H1 (cell line): ENCODE measurements around the gene FOXK1. TPM values are rescaled to one million over a fixed set of nuclear protein-coding genes. Genes with fewer than 3 reads are reported as not detected.

Source experiments
- CTCF ChIA-PET: fragments of 300-600 bp; sonication (Branson Sonifier 250); formaldehyde crosslinking; loops from one replicate; lab custom pipeline; 2021; ENCODE audit not compliant: partially characterized antibody; lab: Charles Lee
- POLR2A ChIA-PET: fragments of 300-600 bp; sonication (Branson Sonifier 250); formaldehyde crosslinking; loops from one replicate; lab custom pipeline; 2021; ENCODE audit warnings: inconsistent platforms; ENCODE audit not compliant: partially characterized antibody; lab: Charles Lee
- DNase-seq, 2 experiments: peaks; one replicate each; pipeline versions ENCODE4 v3.0.0 to v3.0.0-alpha.2; 2010 to 2022; ENCODE audit warnings: low spot score in 2 of 2, low read depth in 1 of 2, mixed read lengths in 1 of 2
- FAIRE-seq: peaks from 2 replicates; lab custom pipeline; 2011; peaks lifted over from hg19 to GRCh38; lab: Jason Lieb, UNC
- H2AFZ ChIP-seq: 2 replicates; pipeline ENCODE4 v1.8.1; 2012; ENCODE audit warnings: low read length, inconsistent platforms
- H2AK5ac ChIP-seq: 2 replicates; pipeline ENCODE4 v1.6.1; 2013; ENCODE audit warnings: low read depth, low read length
- H2BK120ac ChIP-seq: replicated peaks from 2 replicates; pipeline ENCODE3; 2013; ENCODE audit warnings: low read depth, low read length, inconsistent platforms
- H2BK12ac ChIP-seq: 2 replicates; pipeline ENCODE4 v1.6.1; 2013; ENCODE audit warnings: low read depth, low read length
- H2BK15ac ChIP-seq: 2 replicates; pipeline ENCODE4 v1.6.1; 2013; ENCODE audit warnings: low read length
- H2BK20ac ChIP-seq: 2 replicates; pipeline ENCODE4 v1.6.1; 2013; ENCODE audit warnings: low read length
- H2BK5ac ChIP-seq: 2 replicates; pipeline ENCODE4 v1.6.1; 2013; ENCODE audit warnings: low read depth, low read length
- H3K14ac ChIP-seq: 2 replicates; pipeline ENCODE4 v1.6.1; 2013; ENCODE audit warnings: inconsistent platforms; ENCODE audit not compliant: insufficient read length
- H3K18ac ChIP-seq: 2 replicates; pipeline ENCODE4 v1.6.1; 2013; ENCODE audit warnings: low read length; ENCODE audit errors: extremely low read depth
- H3K23ac ChIP-seq: 2 replicates; pipeline ENCODE4 v1.6.1; 2013; ENCODE audit warnings: inconsistent platforms; ENCODE audit not compliant: insufficient read length
- H3K23me2 ChIP-seq: 2 replicates; pipeline ENCODE4 v1.6.1; 2013; ENCODE audit warnings: low read depth, low read length
- H3K27ac ChIP-seq: 2 replicates; pipeline ENCODE4 v1.6.1; 2011; ENCODE audit warnings: low read depth, low read length, inconsistent platforms
- H3K27me3 ChIP-seq, 4 experiments: replicated peaks in 1 of 4; 1 replicate in 1 of 4; 2 replicates in 3 of 4; pipeline versions ENCODE4 v1.6.1 to v1.8.1; 2011 to 2013; ENCODE audit warnings: low read length in 3 of 4, mild to moderate bottlenecking in 3 of 4, inconsistent platforms in 2 of 4, mixed read lengths in 2 of 4, moderate library complexity in 1 of 4; ENCODE audit not compliant: control insufficient read depth in 3 of 4, insufficient read depth in 3 of 4; ENCODE audit errors: extremely low read depth in 1 of 4
- H3K36me3 ChIP-seq, 4 experiments: 2 replicates each; pipeline versions ENCODE4 v1.6.1 to v1.8.1; 2011 to 2013; ENCODE audit warnings: mild to moderate bottlenecking in 4 of 4, low read length in 3 of 4, moderate library complexity in 2 of 4, control low read depth in 1 of 4, inconsistent platforms in 1 of 4; ENCODE audit not compliant: insufficient read depth in 4 of 4, control insufficient read depth in 2 of 4
- H3K4ac ChIP-seq: replicated peaks from 2 replicates; pipeline ENCODE3; 2013; ENCODE audit warnings: low read length, low read depth, mixed read lengths, inconsistent platforms; ENCODE audit not compliant: insufficient read length
- H3K4me1 ChIP-seq, 4 experiments: replicated peaks in 1 of 4; 1 replicate in 1 of 4; 2 replicates in 3 of 4; pipeline versions ENCODE4 v1.6.1 to v1.8.1; 2011 to 2013; ENCODE audit warnings: low read length in 3 of 4, inconsistent platforms in 2 of 4, mixed read lengths in 1 of 4; ENCODE audit not compliant: insufficient read depth in 4 of 4, control insufficient read depth in 3 of 4
- H3K4me2 ChIP-seq, 2 experiments: 2 replicates each; pipeline versions ENCODE4 v1.6.1 to v1.8.1; 2011 to 2013; ENCODE audit warnings: low read depth in 2 of 2, low read length in 2 of 2, control low read depth in 1 of 2, inconsistent platforms in 1 of 2, mild to moderate bottlenecking in 1 of 2; ENCODE audit not compliant: insufficient read depth in 1 of 2
- H3K4me3 ChIP-seq, 4 experiments: fragments of 200-600, 300-600 bp in 1 of 4; sonication (generic), shearing (Covaris generic), sonication (Bioruptor Twin) in 1 of 4; 2 replicates each; pipeline versions ENCODE4 v1.5.1 to v1.8.1; 2011 to 2016; ENCODE audit warnings: low read length in 4 of 4, low read depth in 3 of 4, control low read depth in 2 of 4, inconsistent platforms in 2 of 4, mild to moderate bottlenecking in 2 of 4, mixed read lengths in 1 of 4, moderate library complexity in 1 of 4; ENCODE audit not compliant: insufficient read depth in 2 of 4; ENCODE audit errors: extremely low read depth in 1 of 4
- H3K56ac ChIP-seq: replicated peaks from 2 replicates; pipeline ENCODE3; 2013; ENCODE audit warnings: low read depth, mild to moderate bottlenecking, mixed read lengths, low read length, inconsistent platforms; ENCODE audit not compliant: insufficient read length
- H3K79me1 ChIP-seq: 2 replicates; pipeline ENCODE4 v1.6.1; 2013; ENCODE audit warnings: low read depth, low read length, control low read depth
- H3K79me2 ChIP-seq, 2 experiments: 2 replicates each; pipeline versions ENCODE4 v1.6.1 to v1.8.1; 2012 to 2013; ENCODE audit warnings: low read length in 2 of 2, mild to moderate bottlenecking in 2 of 2, inconsistent platforms in 1 of 2; ENCODE audit not compliant: insufficient read depth in 2 of 2, control insufficient read depth in 1 of 2
- H3K9ac ChIP-seq, 4 experiments: replicated peaks in 1 of 4; 1 replicate in 1 of 4; 2 replicates in 3 of 4; pipeline versions ENCODE4 v1.6.1 to v1.8.1; 2011 to 2013; ENCODE audit warnings: low read depth in 3 of 4, low read length in 3 of 4, control low read depth in 2 of 4, mild to moderate bottlenecking in 2 of 4, moderate library complexity in 2 of 4, inconsistent platforms in 1 of 4; ENCODE audit errors: extremely low read depth in 1 of 4
- H3K9me3 ChIP-seq, 2 experiments: 2 replicates each; pipeline versions ENCODE4 v1.6.1 to v1.8.1; 2012 to 2013; ENCODE audit warnings: mild to moderate bottlenecking in 2 of 2, moderate library complexity in 2 of 2, control low read depth in 1 of 2, inconsistent platforms in 1 of 2, low read depth in 1 of 2, low read length in 1 of 2, mixed read lengths in 1 of 2; ENCODE audit not compliant: insufficient read depth in 2 of 2
- H4K20me1 ChIP-seq, 2 experiments: replicated peaks in 1 of 2; 2 replicates each; pipeline versions ENCODE3 to v1.8.1; 2011 to 2013; ENCODE audit warnings: inconsistent platforms in 2 of 2, low read length in 2 of 2, mild to moderate bottlenecking in 1 of 2; ENCODE audit not compliant: insufficient read depth in 2 of 2, control insufficient read depth in 1 of 2
- H4K5ac ChIP-seq: 2 replicates; pipeline ENCODE4 v1.6.1; 2013; ENCODE audit warnings: low read length, low read depth, mixed read lengths, inconsistent platforms; ENCODE audit not compliant: insufficient read length
- H4K8ac ChIP-seq: 2 replicates; pipeline ENCODE4 v1.8.0; 2013; ENCODE audit warnings: mild to moderate bottlenecking, moderate library complexity, low read length, inconsistent platforms; ENCODE audit not compliant: insufficient read depth; ENCODE audit errors: extremely low read depth
- H4K91ac ChIP-seq: replicated peaks from 2 replicates; pipeline ENCODE3; 2013; ENCODE audit warnings: low read length, mixed read lengths, inconsistent platforms; ENCODE audit not compliant: insufficient read length
- JUN ChIP-seq: IDR thresholded peaks from 2 replicates; pipeline ENCODE4 v1.6.1; 2011; ENCODE audit warnings: low read depth, mild to moderate bottlenecking, improper control_type of control experiment, low read length
- JUND ChIP-seq: IDR thresholded peaks from 2 replicates; pipeline ENCODE4 v1.6.1; 2011; ENCODE audit warnings: mild to moderate bottlenecking, improper control_type of control experiment, low read length
- KDM1A ChIP-seq: fragments of 200-600, 300-600 bp; sonication (generic); IDR thresholded peaks from 2 replicates; pipeline ENCODE4 v1.7.1; 2016; ENCODE audit warnings: mild to moderate bottlenecking, low read length, borderline replicate concordance
- POLR2A ChIP-seq, 2 experiments: IDR thresholded peaks; 1 replicate in 1 of 2; 2 replicates in 1 of 2; pipeline ENCODE4 v1.6.1; 2011; ENCODE audit warnings: low read depth in 2 of 2, low read length in 2 of 2, mild to moderate bottlenecking in 2 of 2; ENCODE audit errors: control extremely low read depth in 1 of 2
- SIN3A ChIP-seq, 2 experiments: IDR thresholded peaks in 1 of 2; conservative IDR thresholded peaks in 1 of 2; 2 replicates each; pipeline ENCODE4 v1.6.1; 2011 to 2012; ENCODE audit warnings: low read length in 2 of 2, improper control_type of control experiment in 1 of 2, low read depth in 1 of 2, mild to moderate bottlenecking in 1 of 2
- SRF ChIP-seq: IDR thresholded peaks from 2 replicates; pipeline ENCODE4 v1.6.1; 2011; ENCODE audit warnings: mild to moderate bottlenecking, low read depth, low read length, moderate library complexity
- SUZ12 ChIP-seq: fragments of 200-600 bp; sonication (generic); IDR thresholded peaks from 2 replicates; pipeline ENCODE4 v1.6.1; 2012; ENCODE audit warnings: mild to moderate bottlenecking, inconsistent platforms, low read length, moderate library complexity, mixed read lengths
- WGBS, 2 experiments: shearing (Covaris generic) in 1 of 2; methylation state at CpG; one replicate each; pipeline versions ENCODE4 v1.1.6 to v1.1.7; 2013 to 2015; ENCODE audit warnings: low lambda C conversion rate in 2 of 2, mixed read lengths in 2 of 2, inconsistent platforms in 1 of 2, low coverage in 1 of 2, missing lambda C conversion rate in 1 of 2; ENCODE audit not compliant: insufficient replicate concordance in 2 of 2, insufficient coverage in 1 of 2, insufficient read length in 1 of 2; ENCODE audit errors: extremely low coverage in 1 of 2, missing lambda C conversion rate in 1 of 2; 5-methylcytosine and 5-hydroxymethylcytosine counted together
- polyA plus RNA-seq, 7 experiments: library from polyadenylated mRNA; depleted of rRNA in 3 of 7; stranded (reverse) in 5 of 7; unstranded in 2 of 7; fragments of >200 nt in 5 of 7; fragments of 200-250 nt in 2 of 7; gene quantifications; 1 replicate in 5 of 7; 2 replicates in 1 of 7; 4 replicates in 1 of 7; pipeline versions ENCODE4 v1.2.1 to v1.2.3, GENCODE V29; 2011 to 2013; ENCODE audit warnings: missing spikeins in 2 of 7, mixed read lengths in 2 of 7
- total RNA-seq: library from RNA; stranded (reverse); fragmentation: NEBNext Ultra II Directional; extraction: Animal tissue kit (Norgen Biotek cat#: 25700); gene quantifications from 2 replicates; pipeline ENCODE4 v1.2.1, GENCODE V29; 2021
- TF ChIP-seq, protein P1 (sequence below), 3 experiments: IDR thresholded peaks; 1 replicate in 2 of 3; 2 replicates in 1 of 3; pipeline versions ENCODE4 v1.5.1 to v1.6.1; 2011; ENCODE audit warnings: low read length in 3 of 3, mild to moderate bottlenecking in 3 of 3, inconsistent platforms in 2 of 3, low read depth in 1 of 3, moderate library complexity in 1 of 3; ENCODE audit not compliant: insufficient read depth in 1 of 3; ENCODE audit errors: control extremely low read depth in 1 of 3
- TF ChIP-seq, protein P2 (sequence below): IDR thresholded peaks from 2 replicates; pipeline ENCODE4 v1.6.1; 2011; ENCODE audit warnings: low read depth, mild to moderate bottlenecking, low read length; ENCODE audit not compliant: insufficient read depth

FOXK1 gene
- total and polyA plus RNA-seq, 2 of the 8 experiments (the other 6 are each of a cell fraction or from before 2014, with no cell fraction given), result 2.0 to 8.5 TPM

DNA sequence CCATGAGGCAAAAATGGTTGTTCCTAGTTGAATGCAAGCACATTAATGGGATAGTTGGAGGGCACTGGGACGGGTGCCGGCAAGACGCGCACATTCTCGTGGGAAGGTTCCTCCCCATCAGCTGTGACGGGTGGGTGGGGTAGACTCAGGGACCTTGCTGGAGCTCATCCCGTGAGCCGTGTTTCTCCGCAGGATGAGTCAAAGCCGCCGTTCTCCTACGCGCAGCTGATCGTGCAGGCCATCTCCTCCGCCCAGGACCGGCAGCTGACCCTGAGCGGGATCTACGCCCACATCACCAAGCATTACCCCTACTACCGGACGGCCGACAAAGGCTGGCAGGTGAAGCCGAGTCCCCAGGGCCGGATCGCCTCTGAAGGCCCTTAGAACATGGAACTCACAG, 73.0 kb downstream of the FOXK1 start:
- Histone ChIP-seq H4K91ac (no peak overlapping the region), H3K23ac (no peak overlapping the region), H3K79me2 (no peaks in the 10 kb centered on the region), H3K27ac (no peak overlapping the region), H2BK120ac (no peak overlapping the region), H3K56ac (no peak overlapping the region), H2BK15ac (no peak overlapping the region), H3K4ac (no peak overlapping the region), H2BK20ac (no peak overlapping the region), H3K23me2 (no peaks in the 10 kb centered on the region), H3K4me1 (no peaks in the 10 kb centered on the region), H2AFZ (no peak overlapping the region), H4K8ac (no peak overlapping the region), H2BK12ac (no peak overlapping the region), H3K4me3 (no peak overlapping the region), H4K20me1 (peaks cover 3 to 12% of the 10 kb centered on the region in 2 experiments), H3K9ac (no peak overlapping the region), H3K36me3 (no peaks in the 10 kb centered on the region), H3K9me3 (no peaks in the 10 kb centered on the region), H3K27me3 (no peaks in the 10 kb centered on the region), H2BK5ac (no peak overlapping the region), H4K5ac (no peak overlapping the region), H3K79me1 (no peaks in the 10 kb centered on the region), H3K18ac (no peak overlapping the region), H2AK5ac (no peak overlapping the region), H3K14ac (no peak overlapping the region), H3K4me2 (no peak overlapping the region)
- CTCF ChIA-PET, result interaction anchor here (0.6 to 2.3 kb wide), 17 partner anchors 9 to 193 kb away, joined by 3 to 12 read pairs (median 3); no protein-coding TSS in a partner anchor
- FAIRE-seq (no peak), DNase-seq (no peak)
- POLR2A ChIA-PET, result interaction anchor here (1.2 to 1.3 kb wide), 2 partner anchors 20 to 114 kb away, joined by 3 to 5 read pairs; partner anchors contain the start of gene AP5Z1
- WGBS, 2 experiments, result 96% methylated on average over 21 of the region's 24 CpGs; no CpG with 5 or more reads in 1 of the 2 experiments
- TF ChIP-seq JUND (no peak), KDM1A (no peak), SRF (no peak), SUZ12 (no peak), JUN (no peak), POLR2A (IDR thresholded peaks at IDR 0.05; ENCODE audit: control extremely low read depth in 1 of 2, low read depth in 2 of 2, low read length in 2 of 2) (no peak), SIN3A (conservative IDR thresholded peaks at IDR 0.05 in 1 of 2, IDR thresholded peaks at IDR 0.05 in 1 of 2; ENCODE audit: low read depth in 1 of 2, low read length in 2 of 2) (no peak)
- TF ChIP-seq, protein P1, sequence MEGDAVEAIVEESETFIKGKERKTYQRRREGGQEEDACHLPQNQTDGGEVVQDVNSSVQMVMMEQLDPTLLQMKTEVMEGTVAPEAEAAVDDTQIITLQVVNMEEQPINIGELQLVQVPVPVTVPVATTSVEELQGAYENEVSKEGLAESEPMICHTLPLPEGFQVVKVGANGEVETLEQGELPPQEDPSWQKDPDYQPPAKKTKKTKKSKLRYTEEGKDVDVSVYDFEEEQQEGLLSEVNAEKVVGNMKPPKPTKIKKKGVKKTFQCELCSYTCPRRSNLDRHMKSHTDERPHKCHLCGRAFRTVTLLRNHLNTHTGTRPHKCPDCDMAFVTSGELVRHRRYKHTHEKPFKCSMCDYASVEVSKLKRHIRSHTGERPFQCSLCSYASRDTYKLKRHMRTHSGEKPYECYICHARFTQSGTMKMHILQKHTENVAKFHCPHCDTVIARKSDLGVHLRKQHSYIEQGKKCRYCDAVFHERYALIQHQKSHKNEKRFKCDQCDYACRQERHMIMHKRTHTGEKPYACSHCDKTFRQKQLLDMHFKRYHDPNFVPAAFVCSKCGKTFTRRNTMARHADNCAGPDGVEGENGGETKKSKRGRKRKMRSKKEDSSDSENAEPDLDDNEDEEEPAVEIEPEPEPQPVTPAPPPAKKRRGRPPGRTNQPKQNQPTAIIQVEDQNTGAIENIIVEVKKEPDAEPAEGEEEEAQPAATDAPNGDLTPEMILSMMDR (IDR thresholded peaks at IDR 0.05; ENCODE audit: control extremely low read depth in 1 of 3, insufficient read depth in 1 of 3, low read depth in 1 of 3, low read length in 3 of 3), result no peak
- TF ChIP-seq, protein P2, sequence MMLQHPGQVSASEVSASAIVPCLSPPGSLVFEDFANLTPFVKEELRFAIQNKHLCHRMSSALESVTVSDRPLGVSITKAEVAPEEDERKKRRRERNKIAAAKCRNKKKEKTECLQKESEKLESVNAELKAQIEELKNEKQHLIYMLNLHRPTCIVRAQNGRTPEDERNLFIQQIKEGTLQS, result no peak
